ENCODE measurements around the gene FA2H.
A peak's percentile ranks its signal among the peaks of the same experiment; 100 is the strongest.
"Not testable (repeated sequence)": the region's sequence is repeated elsewhere in the genome, so short reads cannot be mapped to it uniquely, and the experiment has no call there.

FA2H gene

GRCh38 chr16:74743045-74743667 lies 31.5 kb downstream of the FA2H start:
- DNase-seq: no peak

- DNase-seq: no peak
These were observed 32.6 kb downstream of the FA2H start for GRCh38 chr16:74742051-74742481.

GRCh38 chr16:74740795-74741304 lies 33.8 kb downstream of the FA2H start:
- no peak for DNase-seq

- no peak for DNase-seq
These were observed 35.3 kb downstream of the FA2H start for GRCh38 chr16:74739275-74739674.

- no peak for DNase-seq
These were observed 35.8 kb downstream of the FA2H start for GRCh38 chr16:74738816-74739215.

- DNase-seq: no peak
These were observed 36.5 kb downstream of the FA2H start for GRCh38 chr16:74738113-74738541.

- DNase-seq: no peak
These were observed 37.1 kb downstream of the FA2H start for GRCh38 chr16:74737521-74737920.

- no peak for DNase-seq
These were observed 38.0 kb downstream of the FA2H start for GRCh38 chr16:74736531-74737157.

GRCh38 chr16:74735554-74735953 lies 39.1 kb downstream of the FA2H start:
- no peak for DNase-seq

- no peak for DNase-seq
These were observed 39.5 kb downstream of the FA2H start for GRCh38 chr16:74735162-74735452.

- no peak for DNase-seq
These were observed 40.1 kb downstream of the FA2H start for GRCh38 chr16:74734361-74735161.

GRCh38 chr16:74732707-74733350 lies 41.8 kb downstream of the FA2H start:
- DNase-seq: no peak

- no peak for DNase-seq
These were observed 42.7 kb downstream of the FA2H start for GRCh38 chr16:74731853-74732477.

GRCh38 chr16:74729783-74730683 lies 44.6 kb downstream of the FA2H start:
- no peak for DNase-seq

- no peak for DNase-seq
These were observed 46.7 kb downstream of the FA2H start for GRCh38 chr16:74727903-74728302.

GRCh38 chr16:74726716-74727115 lies 47.9 kb downstream of the FA2H start:
- peak; percentile 73 for DNase-seq

GRCh38 chr16:74725651-74726455 lies 48.8 kb downstream of the FA2H start:
- no peak for DNase-seq

- no peak for DNase-seq
These were observed 49.6 kb downstream of the FA2H start for GRCh38 chr16:74724820-74725549.

GRCh38 chr16:74723256-74723655 lies 51.4 kb downstream of the FA2H start:
- DNase-seq: no peak

- DNase-seq: not testable (repeated sequence)
These were observed 52.5 kb downstream of the FA2H start for GRCh38 chr16:74722156-74722555.
